Astrocyte (in vitro differentiated cells and primary cell): Measurements from ENCODE around the gene PARD3B.

Experiments
- CTCF ChIP-seq: IDR thresholded peaks from 2 replicates; pipeline ENCODE4 v1.5.1; 2011; ENCODE audit warnings: low read depth, mild to moderate bottlenecking, inconsistent platforms, low read length, moderate library complexity; ENCODE audit not compliant: insufficient read depth
- EZH2 ChIP-seq: IDR thresholded peaks from 2 replicates; pipeline ENCODE4 v1.6.1; 2012; ENCODE audit warnings: mild to moderate bottlenecking, low read length, inconsistent platforms; ENCODE audit not compliant: insufficient read depth

- TF ChIP-seq EZH2 (no peak), CTCF (no peak)
Observed at GRCh38 chr2:205199165-205199850, 654.0 kb downstream of the PARD3B start.
